HG02840 (cell line): ENCODE results near the gene IL17RD.

Experiments used
- ATAC-seq: cut with Tn5 transposase; IDR thresholded peaks from one replicate; pipeline ENCODE4 v1.9.1; 2021; ENCODE audit warnings: mild to moderate bottlenecking, moderate library complexity, moderate number of reproducible peaks; ENCODE audit not compliant: unreplicated experiment, low FRiP score

IL17RD gene

GRCh38 chr3:57160076-57160764, 4.9 kb downstream of the IL17RD start:
- ATAC-seq, result no peak

GRCh38 chr3:57158813-57159738, 6.1 kb downstream of the IL17RD start:
- no peak for ATAC-seq

- ATAC-seq, result no peak
Observed at GRCh38 chr3:57158325-57158724, 6.8 kb downstream of the IL17RD start.

- no peak for ATAC-seq
Observed at GRCh38 chr3:57157545-57157944, 7.6 kb downstream of the IL17RD start.

GRCh38 chr3:57155310-57155643, 9.9 kb downstream of the IL17RD start:
- ATAC-seq, result no peak

DNA sequence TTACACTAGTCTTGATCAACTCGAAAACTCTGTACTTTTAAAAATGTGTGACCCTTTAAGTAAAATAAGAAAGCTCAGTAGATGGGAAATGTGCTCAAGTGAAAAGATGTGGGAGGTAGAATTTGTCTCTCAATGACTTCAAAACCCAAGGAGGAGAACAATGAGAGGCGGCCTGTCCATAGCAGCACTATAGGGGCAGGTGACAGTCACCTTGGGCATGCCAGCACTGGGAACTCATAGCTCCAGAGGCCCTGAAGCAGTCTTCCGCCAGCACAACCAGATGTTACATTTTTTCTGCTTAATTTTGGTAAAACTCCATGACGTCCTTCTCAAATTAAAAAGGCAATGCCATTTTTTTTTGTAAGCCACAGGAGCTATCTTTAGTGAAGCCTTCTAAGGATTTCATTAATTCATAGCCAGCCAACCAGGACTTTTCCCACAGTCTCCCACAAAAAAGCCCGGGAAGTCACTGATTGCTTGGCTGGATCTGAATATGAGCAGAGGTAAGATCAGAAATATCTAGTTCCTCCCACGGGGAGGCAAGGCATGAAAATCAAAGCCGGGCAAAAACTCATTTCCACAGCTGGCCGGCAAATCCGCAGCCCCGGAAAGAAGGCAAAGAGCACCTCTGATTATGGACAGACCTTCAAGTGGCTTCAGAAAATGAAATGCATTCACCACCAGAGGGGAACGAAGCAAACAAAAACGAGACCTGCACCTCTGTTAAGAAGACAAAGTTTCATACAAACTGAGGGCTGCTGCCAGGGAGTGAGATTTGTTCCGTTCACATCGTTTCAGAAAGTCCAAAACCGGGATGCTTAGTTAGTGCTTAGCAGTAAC, 10.5 kb downstream of the IL17RD start:
- ATAC-seq, result no peak

DNA sequence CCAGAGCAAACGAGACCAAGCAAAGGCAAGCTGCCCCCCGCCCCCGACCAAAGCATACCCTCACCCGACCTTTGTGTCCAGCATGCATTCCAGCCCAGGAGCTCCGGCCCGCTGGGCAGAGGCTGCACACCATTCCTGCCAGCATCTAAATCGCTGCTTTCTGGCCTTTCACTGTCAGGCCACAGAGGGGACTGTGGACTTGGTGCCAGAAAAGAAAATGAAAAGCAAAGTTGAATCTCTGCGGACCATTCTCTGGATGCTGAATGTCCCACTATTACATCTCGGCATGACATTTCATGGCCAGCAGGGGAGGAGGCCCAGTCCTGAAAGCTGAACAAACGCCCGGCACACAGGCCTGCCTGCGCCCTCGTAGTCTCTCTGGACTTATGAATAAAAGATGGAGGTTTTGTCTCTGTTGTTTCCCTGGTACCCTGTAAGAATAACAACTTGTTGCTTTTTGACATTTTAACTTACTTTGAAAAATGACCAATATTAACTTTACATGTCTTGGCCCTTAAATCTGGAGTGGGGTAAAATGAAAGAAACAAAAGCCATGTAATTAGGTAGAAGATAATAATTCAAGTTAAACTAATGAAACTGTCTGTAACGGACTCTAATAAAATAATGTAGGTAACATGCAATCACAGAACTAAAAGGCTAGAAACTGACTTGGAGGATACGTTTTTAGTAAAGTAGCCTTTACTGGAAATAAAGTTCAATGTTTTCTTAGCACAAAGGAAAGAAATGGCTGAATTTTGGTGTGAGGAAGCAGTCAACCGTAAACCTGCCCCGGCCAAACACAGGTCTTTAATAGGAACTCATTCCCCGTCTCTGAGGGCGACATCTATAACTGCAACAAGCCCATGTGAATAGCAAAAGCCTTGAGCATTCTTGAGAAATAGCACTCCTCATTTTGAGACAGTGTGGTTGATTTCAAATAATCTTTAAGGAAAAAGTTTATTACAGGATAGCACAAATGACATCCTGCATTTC, 12.7 kb downstream of the IL17RD start:
- ATAC-seq, result no peak

- no peak for ATAC-seq
Observed at GRCh38 chr3:57151749-57152148, 13.4 kb downstream of the IL17RD start.

DNA sequence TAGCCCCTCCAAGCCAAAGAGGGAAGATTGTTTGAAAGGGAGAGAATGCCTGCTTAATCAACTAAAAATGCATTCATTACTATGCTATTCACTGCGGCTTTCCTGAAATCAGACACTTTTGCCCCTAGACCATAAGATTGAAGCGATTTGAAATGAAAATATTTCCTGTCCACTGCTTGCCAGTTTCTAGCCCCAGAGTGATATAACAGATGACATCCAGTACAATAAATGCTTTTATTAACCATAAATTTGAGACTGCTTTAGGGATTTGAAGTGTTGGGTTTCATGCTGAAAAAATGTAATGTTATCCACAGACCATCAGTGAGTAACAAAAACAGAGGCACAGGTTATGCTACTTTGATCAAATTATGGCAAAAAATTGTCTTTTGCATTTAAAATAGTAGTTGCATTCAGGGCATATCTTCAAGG, 14.1 kb downstream of the IL17RD start:
- ATAC-seq, result no peak

- ATAC-seq, result no peak
Observed at GRCh38 chr3:57150113-57150581, 15.0 kb downstream of the IL17RD start.

DNA sequence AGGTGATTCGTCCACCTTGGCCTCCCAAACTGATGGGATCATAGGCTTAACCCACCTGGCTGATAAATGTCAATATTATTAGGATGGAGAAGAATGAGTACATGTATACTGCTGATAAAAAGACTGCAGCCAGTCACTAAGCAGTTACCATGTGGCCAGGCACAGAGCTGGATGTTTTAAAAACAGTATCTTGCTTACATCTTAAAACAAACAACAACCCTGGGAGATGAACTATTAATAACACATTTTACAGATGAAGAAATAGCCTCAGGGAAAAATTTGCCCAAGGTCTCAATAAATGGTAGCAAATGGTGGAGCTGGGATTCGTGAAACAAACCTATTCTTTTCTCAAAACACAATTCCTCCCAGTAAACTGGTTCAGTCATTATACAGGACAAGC, 18.1 kb downstream of the IL17RD start:
- no peak for ATAC-seq

DNA sequence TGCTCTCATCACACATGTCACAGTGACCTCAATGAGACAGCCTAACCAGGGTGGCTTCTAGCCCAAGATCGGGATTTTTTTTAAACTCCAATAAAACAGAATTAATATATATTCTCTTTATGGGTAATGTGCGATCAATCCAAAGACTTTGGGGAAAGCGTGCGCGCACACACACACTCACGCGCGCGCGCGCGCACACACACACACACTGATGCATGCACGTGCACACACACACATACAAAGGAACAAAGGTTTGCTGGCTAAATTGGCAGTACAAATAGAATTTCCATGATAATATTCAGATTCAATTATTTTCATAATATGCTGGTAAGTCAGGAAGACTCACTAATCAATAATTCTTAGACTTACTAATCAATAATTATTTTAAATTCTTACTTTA, 19.3 kb downstream of the IL17RD start:
- no peak for ATAC-seq

- no peak for ATAC-seq
Observed at GRCh38 chr3:57144952-57145351, 20.2 kb downstream of the IL17RD start.

GRCh38 chr3:57143886-57144459, 21.2 kb downstream of the IL17RD start:
- no peak for ATAC-seq

DNA sequence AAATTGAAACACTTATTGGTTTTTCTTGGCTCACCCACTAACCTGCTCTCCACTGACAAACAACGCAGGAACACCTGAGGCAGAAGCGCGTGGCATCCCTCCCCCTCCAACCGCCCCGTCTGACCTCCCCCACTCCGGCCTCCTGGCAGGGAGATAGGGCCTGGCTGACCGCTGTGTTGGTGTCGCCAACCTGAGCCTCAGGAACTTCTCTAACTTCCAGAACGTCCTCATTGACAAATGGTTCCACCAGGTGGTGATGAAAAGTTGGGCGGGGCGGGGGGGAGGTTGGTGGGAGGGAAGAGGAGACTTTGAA, 22.8 kb downstream of the IL17RD start:
- no peak for ATAC-seq

- ATAC-seq, result no peak
Observed at GRCh38 chr3:57141719-57142410, 23.3 kb downstream of the IL17RD start.

GRCh38 chr3:57140894-57141293, 24.3 kb downstream of the IL17RD start:
- ATAC-seq, result no peak

DNA sequence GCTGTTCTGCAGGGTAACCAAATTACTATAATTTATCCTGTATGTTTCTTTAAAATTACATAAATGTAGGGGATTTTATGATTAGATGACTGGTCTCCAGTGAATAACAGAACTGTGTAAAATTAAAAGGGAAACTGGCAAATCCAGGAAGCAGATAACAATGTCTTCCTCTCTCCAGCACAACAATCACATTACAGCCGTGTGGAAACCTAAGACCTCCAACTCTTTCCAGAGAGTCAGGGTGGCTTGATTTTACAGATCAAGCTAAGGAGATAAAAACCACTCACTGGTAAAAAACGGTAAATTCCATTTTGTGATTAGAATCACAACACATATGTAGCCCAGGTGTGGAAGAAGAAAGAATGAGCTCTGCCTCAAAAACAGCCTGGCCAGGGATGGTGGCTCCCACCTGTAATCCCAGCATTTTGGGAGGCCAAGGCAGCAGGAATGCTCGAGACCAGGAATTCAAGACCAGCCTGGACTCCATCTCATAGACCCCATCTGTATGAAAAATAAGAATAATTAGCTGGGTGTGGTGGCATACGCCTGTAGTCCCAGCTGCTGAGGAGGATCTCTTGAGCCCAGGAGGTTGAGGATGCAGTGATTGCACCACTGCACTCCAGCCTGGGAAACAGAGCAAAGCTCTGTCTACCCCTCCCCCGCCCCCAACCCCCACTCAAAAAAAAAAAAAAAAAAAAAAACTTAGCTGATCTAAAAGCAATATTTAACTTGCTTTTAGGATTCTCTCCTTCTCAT, 29.0 kb downstream of the IL17RD start:
- no peak for ATAC-seq
